Right lobe of liver (tissue), 6 donors: ENCODE data around the gene SAYSD1. TPM values are rescaled to one million over a fixed set of nuclear protein-coding genes. Genes with fewer than 3 reads are reported as not detected.

Source experiments
- ATAC-seq, 4 donors: fragments of 200-7000 bp; cut with Tn5 transposase; one replicate each; pipeline ENCODE4 v1.9.1; 2020; ENCODE audit warnings: mild to moderate bottlenecking in 4 of 4, moderate library complexity in 4 of 4
- DNase-seq, 3 donors: peaks; one replicate each; pipeline ENCODE4 v3.0.0-alpha.2; 2020
- H3K27ac ChIP-seq, 3 donors: fragments of 200-600 bp; one replicate each; pipeline ENCODE4 v1.8.0; 2022
- H3K27me3 ChIP-seq, 2 donors: fragments of 200-600 bp; one replicate each; pipeline ENCODE4 v1.8.0; 2022
- H3K36me3 ChIP-seq, 4 donors: fragments of 200-600 bp; sonication (generic) in 1 of 4; one replicate each; pipeline versions ENCODE4 v1.5.1 to v1.8.0; 2017 to 2022; ENCODE audit warnings: control low read depth in 1 of 4
- H3K4me1 ChIP-seq, 4 donors: fragments of 200-600 bp; sonication (generic) in 1 of 4; one replicate each; pipeline versions ENCODE4 v1.5.1 to v1.8.0; 2017 to 2022; ENCODE audit warnings: control low read depth in 1 of 4
- H3K4me3 ChIP-seq, 3 donors: fragments of 200-600 bp; one replicate each; pipeline ENCODE4 v1.8.0; 2022
- H3K9me3 ChIP-seq, 4 donors: fragments of 200-600 bp; sonication (generic) in 1 of 4; one replicate each; pipeline versions ENCODE4 v1.5.1 to v1.8.0; 2017 to 2022; ENCODE audit warnings: control low read depth in 1 of 4
- POLR2A ChIP-seq: fragments of 450-650 bp; IDR thresholded peaks from one replicate; pipeline ENCODE4 v1.6.1; 2017; ENCODE audit warnings: antibody characterized with exemption, mild to moderate bottlenecking
- WGBS: methylation state at CpG from one replicate; pipeline ENCODE4 v1.1.6; 2018; ENCODE audit warnings: low coverage, low lambda C conversion rate; ENCODE audit not compliant: insufficient coverage; ENCODE audit errors: missing lambda C conversion rate; 5-methylcytosine and 5-hydroxymethylcytosine counted together
- intact Hi-C, 2 donors: fragments of 100-400 bp; cut with DNase I; formaldehyde crosslinking; loops; one replicate each; pipeline versions ENCODE4 v1.11.2 to v1.14.1; 2022
- total RNA-seq, 6 experiments: library from RNA; depleted of rRNA in 2 of 6; stranded (reverse); fragments of >200 nt in 2 of 6; fragmentation: NEBNext Ultra II Directional in 3 of 6; extraction: Animal tissue kit (Norgen Biotek cat#: 25700) in 3 of 6; gene quantifications; one replicate each; pipeline versions ENCODE4 v1.1.0 to v1.2.4, GENCODE V29; 2016 to 2023
- TF ChIP-seq, protein P1 (sequence below), 4 donors: fragments of 200-600 bp in 3 of 4; fragments of 450-650 bp in 1 of 4; IDR thresholded peaks; one replicate each; pipeline versions ENCODE4 v1.5.1 to v1.8.0; 2016 to 2022; ENCODE audit warnings: antibody characterized with exemption in 4 of 4, mild to moderate bottlenecking in 2 of 4
- donor health status: DM: no; HTN: yes; CAD: no.
- donor health status: DM: no; HTN: no; CAD: no.
- donor health status: DM: no; HTN: no; CAD: no.
- donor health status: DM: no; HTN: yes; CAD: no.
- donor health status: DM: no; HTN: yes; CAD: no.

SAYSD1 gene
- total RNA-seq, 6 experiments from 2014 or later, result 4.3 to 9.3 (median 7.0) TPM

- no peaks in the 10 kb centered on the region for H3K36me3 ChIP-seq
- DNase-seq, result no peak
These were observed 12.7 kb downstream of the SAYSD1 start for GRCh38 chr6:39102071-39102820.

GRCh38 chr6:39100358-39100757 lies 14.6 kb downstream of the SAYSD1 start:
- ATAC-seq, result no peak
- DNase-seq, result no peak
- no peaks in the 10 kb centered on the region for H3K27me3 ChIP-seq
- no peaks in the 10 kb centered on the region for H3K9me3 ChIP-seq
- no peak overlapping the region for H3K27ac ChIP-seq
- peaks cover 0 to 7% (median 0%) of the 10 kb centered on the region in 4 donors for H3K4me1 ChIP-seq
- 60% methylated on average over 3 of the region's 3 CpGs for WGBS
- H3K4me3 ChIP-seq, result no peak overlapping the region
- no peaks in the 10 kb centered on the region for H3K36me3 ChIP-seq
- intact Hi-C loops, result no loop called here
- no peak for TF ChIP-seq POLR2A
- TF ChIP-seq, protein P1, sequence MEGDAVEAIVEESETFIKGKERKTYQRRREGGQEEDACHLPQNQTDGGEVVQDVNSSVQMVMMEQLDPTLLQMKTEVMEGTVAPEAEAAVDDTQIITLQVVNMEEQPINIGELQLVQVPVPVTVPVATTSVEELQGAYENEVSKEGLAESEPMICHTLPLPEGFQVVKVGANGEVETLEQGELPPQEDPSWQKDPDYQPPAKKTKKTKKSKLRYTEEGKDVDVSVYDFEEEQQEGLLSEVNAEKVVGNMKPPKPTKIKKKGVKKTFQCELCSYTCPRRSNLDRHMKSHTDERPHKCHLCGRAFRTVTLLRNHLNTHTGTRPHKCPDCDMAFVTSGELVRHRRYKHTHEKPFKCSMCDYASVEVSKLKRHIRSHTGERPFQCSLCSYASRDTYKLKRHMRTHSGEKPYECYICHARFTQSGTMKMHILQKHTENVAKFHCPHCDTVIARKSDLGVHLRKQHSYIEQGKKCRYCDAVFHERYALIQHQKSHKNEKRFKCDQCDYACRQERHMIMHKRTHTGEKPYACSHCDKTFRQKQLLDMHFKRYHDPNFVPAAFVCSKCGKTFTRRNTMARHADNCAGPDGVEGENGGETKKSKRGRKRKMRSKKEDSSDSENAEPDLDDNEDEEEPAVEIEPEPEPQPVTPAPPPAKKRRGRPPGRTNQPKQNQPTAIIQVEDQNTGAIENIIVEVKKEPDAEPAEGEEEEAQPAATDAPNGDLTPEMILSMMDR (IDR thresholded peaks at IDR 0.05), result no peak

More at GRCh38 chr6:39102071-39102820, 12.7 kb downstream of the SAYSD1 start:
- no peak for TF ChIP-seq POLR2A
- TF ChIP-seq, protein P1 (IDR thresholded peaks at IDR 0.05), result peak in 1 of 4 donors; percentile 31
- no peaks in the 10 kb centered on the region for H3K4me1 ChIP-seq
- H3K9me3 ChIP-seq, result no peaks in the 10 kb centered on the region
- ATAC-seq, result peak in 3 of 4 donors; percentile 50 to 73 (median 53)
- no peak overlapping the region for H3K4me3 ChIP-seq
- 57% methylated on average over 11 of the region's 12 CpGs for WGBS
- intact Hi-C loops, result no loop called here
- no peaks in the 10 kb centered on the region for H3K27me3 ChIP-seq
- no peak overlapping the region for H3K27ac ChIP-seq

- Histone ChIP-seq H3K4me3 (no peak overlapping the region), H3K9me3 (no peaks in the 10 kb centered on the region), H3K4me1 (peaks cover 0 to 28% (median 7%) of the 10 kb centered on the region in 4 donors), H3K27ac (no peak overlapping the region), H3K27me3 (no peaks in the 10 kb centered on the region), H3K36me3 (no peaks in the 10 kb centered on the region)
- intact Hi-C loops, result no loop called here
- ATAC-seq (peak; percentile 56 to 84 (median 69)), DNase-seq (no peak)
- TF ChIP-seq POLR2A, result no peak
- TF ChIP-seq, protein P1 (IDR thresholded peaks at IDR 0.05), result no peak
These were observed 19.4 kb downstream of the SAYSD1 start for GRCh38 chr6:39095578-39095977.

DNA sequence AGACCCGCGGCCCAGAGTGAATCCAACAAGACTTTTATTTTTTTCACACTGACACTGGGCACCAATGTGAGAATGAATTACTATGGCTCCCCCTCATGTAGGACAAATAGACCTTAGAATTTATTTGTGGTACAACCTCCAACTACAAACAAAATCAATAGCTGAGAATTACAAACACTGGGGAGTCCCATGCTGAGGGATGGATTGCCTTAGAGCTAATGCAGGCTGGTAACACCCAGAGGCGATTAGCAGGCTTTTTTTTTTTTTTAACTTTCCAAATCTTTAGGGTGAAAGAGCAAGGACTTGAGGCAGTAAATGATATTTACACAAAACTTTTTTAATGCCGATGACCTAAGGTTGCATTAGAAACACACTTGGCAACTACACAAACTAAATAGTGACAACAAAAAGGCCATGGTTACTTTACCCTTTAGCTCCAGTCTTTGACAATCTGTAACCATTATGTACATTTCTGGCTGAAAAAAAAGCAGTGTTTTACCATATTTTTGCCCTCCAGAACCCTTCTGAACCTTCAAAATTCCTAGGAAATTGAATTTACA lies 21.8 kb downstream of the SAYSD1 start:
- H3K9me3 ChIP-seq, result no peaks in the 10 kb centered on the region
- H3K27me3 ChIP-seq, result no peaks in the 10 kb centered on the region
- intact Hi-C loops, result no loop called here
- H3K4me3 ChIP-seq, result no peak overlapping the region
- TF ChIP-seq POLR2A, result no peak
- TF ChIP-seq, protein P1 (IDR thresholded peaks at IDR 0.05), result no peak
- H3K4me1 ChIP-seq, result peaks cover 0 to 28% (median 7%) of the 10 kb centered on the region in 4 donors
- DNase-seq, result no peak
- no peaks in the 10 kb centered on the region for H3K36me3 ChIP-seq
- 21% methylated on average over 4 of the region's 4 CpGs for WGBS
- H3K27ac ChIP-seq, result no peak overlapping the region
- peak; percentile 61 to 80 (median 76) for ATAC-seq
